HepG2 (cell line): Measurements from ENCODE around the gene SHISA7. TPM values are rescaled to one million over a fixed set of nuclear protein-coding genes. Genes with fewer than 3 reads are reported as not detected.
A peak's percentile ranks its signal among the peaks of the same experiment; 100 is the strongest.

Experiments used
- ARNT ChIP-seq: fragments of 450-650 bp; IDR thresholded peaks from 2 replicates; pipeline ENCODE4 v1.6.1; 2017
- CCDC6 ChIP-seq: sonication (generic); formaldehyde crosslinking; IDR thresholded peaks from 2 replicates; pipeline ENCODE4 v1.8.1; 2022; ENCODE audit warnings: mild to moderate bottlenecking, missing genetic modification reagents, moderate library complexity
- DBP ChIP-seq: sonication (generic); formaldehyde crosslinking; IDR thresholded peaks from 2 replicates; pipeline ENCODE4 v1.4.0; 2020; ENCODE audit warnings: missing genetic modification reagents; ENCODE audit errors: not compliant biosample characterization
- ELF4 ChIP-seq: sonication (generic); formaldehyde crosslinking; IDR thresholded peaks from 2 replicates; pipeline ENCODE4 v1.5.0; 2020; ENCODE audit warnings: missing genetic modification reagents, mild to moderate bottlenecking, moderate library complexity, borderline replicate concordance
- GABPA ChIP-seq, 2 experiments: IDR thresholded peaks; 2 replicates each; pipeline ENCODE4 v1.6.1; 2011 to 2016; ENCODE audit warnings: low read depth in 2 of 2, low read length in 1 of 2, missing biosample characterization in 1 of 2, missing genetic modification characterization in 1 of 2
- HNRNPK ChIP-seq: fragments of 200-400 bp; formaldehyde crosslinking; IDR thresholded peaks from 2 replicates; pipeline ENCODE4 v1.6.1; 2018; ENCODE audit warnings: low read length, low read depth, moderate library complexity, mild to moderate bottlenecking; ENCODE audit not compliant: poor library complexity, severe bottlenecking
- LRRFIP1 ChIP-seq: sonication (generic); formaldehyde crosslinking; conservative IDR thresholded peaks from 2 replicates; pipeline ENCODE4 v1.4.0; 2020; ENCODE audit warnings: missing genetic modification reagents
- MAZ ChIP-seq, 2 experiments: sonication (generic) in 1 of 2; formaldehyde crosslinking in 1 of 2; IDR thresholded peaks; 2 replicates each; pipeline versions ENCODE4 v1.5.0 to v1.6.1; 2012 to 2020; ENCODE audit warnings: low read depth in 2 of 2, mild to moderate bottlenecking in 2 of 2, borderline replicate concordance in 1 of 2, improper control_type of control experiment in 1 of 2, low read length in 1 of 2, missing genetic modification reagents in 1 of 2, moderate library complexity in 1 of 2
- MEF2D ChIP-seq: sonication (generic); formaldehyde crosslinking; IDR thresholded peaks from 2 replicates; pipeline ENCODE4 v1.5.1; 2020; ENCODE audit warnings: mild to moderate bottlenecking, missing genetic modification reagents
- MIER3 ChIP-seq: IDR thresholded peaks from 2 replicates; pipeline ENCODE4 v1.6.1; 2016; ENCODE audit warnings: missing compliant biosample characterization, borderline replicate concordance
- MYPOP ChIP-seq: sonication (generic); formaldehyde crosslinking; IDR thresholded peaks from 2 replicates; pipeline ENCODE4 v1.8.1; 2023; ENCODE audit warnings: mild to moderate bottlenecking, moderate library complexity, missing genetic modification reagents
- NR2F1 ChIP-seq, 2 experiments: fragments of 450-650 bp in 1 of 2; formaldehyde crosslinking in 1 of 2; IDR thresholded peaks; 2 replicates each; pipeline versions ENCODE4 v1.5.0 to v1.6.1; 2016 to 2020; ENCODE audit warnings: mild to moderate bottlenecking in 1 of 2, missing compliant biosample characterization in 1 of 2, missing genetic modification reagents in 1 of 2, moderate library complexity in 1 of 2
- PAX8 ChIP-seq: sonication (generic); formaldehyde crosslinking; IDR thresholded peaks from 2 replicates; pipeline ENCODE4 v1.8.0; 2022; ENCODE audit warnings: mild to moderate bottlenecking, missing genetic modification reagents, borderline replicate concordance
- PITX1 ChIP-seq: sonication (generic); formaldehyde crosslinking; IDR thresholded peaks from 2 replicates; pipeline ENCODE4 v1.5.1; 2020; ENCODE audit warnings: mild to moderate bottlenecking, missing genetic modification reagents
- POLR2AphosphoS5 ChIP-seq: IDR thresholded peaks from 2 replicates; pipeline ENCODE4 v1.6.1; 2012; ENCODE audit warnings: low read depth, low read length
- SP1 ChIP-seq, 2 experiments: fragments of 450-650 bp in 1 of 2; sonication (generic) in 1 of 2; formaldehyde crosslinking in 1 of 2; IDR thresholded peaks; 2 replicates each; pipeline versions ENCODE4 v1.4.0 to v1.6.1; 2016 to 2020; ENCODE audit warnings: missing genetic modification reagents in 1 of 2
- ZNF564 ChIP-seq: sonication (generic); formaldehyde crosslinking; IDR thresholded peaks from 2 replicates; pipeline ENCODE4 v1.8.1; 2023; ENCODE audit warnings: mild to moderate bottlenecking, missing genetic modification reagents
- ZNF615 ChIP-seq: sonication (generic); formaldehyde crosslinking; IDR thresholded peaks from 2 replicates; pipeline ENCODE4 v1.5.0; 2020; ENCODE audit warnings: mild to moderate bottlenecking, missing genetic modification reagents, borderline replicate concordance
- ZNF816 ChIP-seq: sonication (generic); formaldehyde crosslinking; IDR thresholded peaks from 2 replicates; pipeline ENCODE4 v1.8.0; 2022; ENCODE audit warnings: missing genetic modification reagents, mild to moderate bottlenecking, borderline replicate concordance
- ZNF878 ChIP-seq: sonication (generic); formaldehyde crosslinking; IDR thresholded peaks from 2 replicates; pipeline ENCODE4 v1.8.1; 2023; ENCODE audit warnings: mild to moderate bottlenecking, missing genetic modification reagents, moderate library complexity
- ZSCAN25 ChIP-seq: sonication (generic); formaldehyde crosslinking; IDR thresholded peaks from 2 replicates; pipeline ENCODE4 v1.8.0; 2022; ENCODE audit warnings: mild to moderate bottlenecking, missing genetic modification reagents
- polyA plus RNA-seq, 8 experiments: library from polyadenylated mRNA; depleted of rRNA in 3 of 8; stranded (reverse) in 7 of 8; unstranded in 1 of 8; fragments of >200 nt; fragmentation: Illumina TruSeq in 4 of 8; extraction: Trizol in 4 of 8; gene quantifications; 2 replicates each; pipeline versions ENCODE4 v1.2.1 to v1.2.3, GENCODE V29; 2011 to 2016; ENCODE audit warnings: low read depth in 4 of 8, missing spikeins in 1 of 8, mixed read lengths in 1 of 8; ENCODE audit not compliant: insufficient read depth in 1 of 8
- total RNA-seq, 5 experiments: library from RNA; depleted of rRNA; stranded (reverse); fragments of >200 nt; fragmentation: Illumina TruSeq; extraction: Trizol; gene quantifications; 2 replicates each; pipeline ENCODE4 v1.2.3, GENCODE V29; 2016; ENCODE audit warnings: low read depth in 1 of 5
- TF ChIP-seq, protein P1 (sequence below): sonication (generic); formaldehyde crosslinking; IDR thresholded peaks from 2 replicates; pipeline ENCODE4 v1.5.0; 2020; ENCODE audit warnings: mild to moderate bottlenecking, missing genetic modification reagents

SHISA7 gene
- total and polyA plus RNA-seq, 2 of the 13 experiments (the other 11 are each of a cell fraction or from before 2014, with no cell fraction given) = not detected

DNA sequence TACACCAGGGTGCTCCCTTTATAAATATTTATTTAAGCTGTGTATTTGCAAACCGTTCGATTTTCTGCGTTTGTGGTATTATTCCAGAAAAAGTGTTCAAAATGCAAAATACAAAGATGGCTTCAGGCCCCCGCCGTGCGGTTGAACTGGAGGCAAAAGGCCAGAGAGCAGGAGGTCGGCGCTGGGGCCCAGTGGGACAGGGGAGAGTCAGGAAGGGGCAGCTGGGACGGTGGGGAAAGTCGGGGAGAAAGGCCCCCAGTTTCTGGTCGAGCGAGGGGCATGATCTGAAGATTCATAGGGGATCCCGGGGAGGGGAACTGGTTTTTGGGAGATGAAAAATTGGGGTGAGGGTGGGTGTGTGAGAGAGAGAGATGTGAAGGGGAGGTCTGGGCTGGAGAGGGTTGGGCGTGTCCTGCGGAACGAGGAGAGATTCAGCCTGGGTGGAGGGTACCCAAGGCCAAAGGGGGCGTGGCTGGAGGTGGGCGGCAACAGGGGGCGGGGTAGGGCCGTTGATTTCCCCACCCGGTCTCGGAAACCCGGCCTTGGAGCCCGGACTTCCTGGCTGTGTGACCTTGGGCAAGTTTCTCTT, 17.7 kb upstream of the SHISA7 start (continued):
- TF ChIP-seq DBP (CRISPR knock-in tag) = peak; percentile 6
- no peak for TF ChIP-seq PITX1 (CRISPR knock-in tag)
- TF ChIP-seq LRRFIP1 = no peak
- TF ChIP-seq MYPOP (CRISPR knock-in tag) = peak; percentile 73; the same call in 1 of the 2 replicates
- TF ChIP-seq CCDC6 (CRISPR knock-in tag) = 0 out of 2 replicates have a peak, but pooled peaks have one; percentile 26
- TF ChIP-seq POLR2AphosphoS5 = peak; percentile 17; the same call in 1 of the 2 replicates
- 0 out of 2 replicates have a peak, but pooled peaks have one; percentile 51 for TF ChIP-seq MAZ (IDR thresholded peaks at IDR 0.05; ENCODE audit: borderline replicate concordance, low read depth, low read length)
- peak; percentile 48; the same call in 1 of the 2 replicates for TF ChIP-seq MAZ (CRISPR knock-in tag; IDR thresholded peaks at IDR 0.05; ENCODE audit: low read depth)
- 0 out of 2 replicates have a peak, but pooled peaks have one; percentile 7 for TF ChIP-seq MIER3 (CRISPR knock-in tag)
- 0 out of 2 replicates have a peak, but pooled peaks have one; percentile 78 for TF ChIP-seq ZNF878
- TF ChIP-seq NR2F1 (CRISPR knock-in tag; IDR thresholded peaks at IDR 0.05) = peak; percentile 10 to 13; a peak in 1 of 4 replicates
- 0 out of 2 replicates have a peak, but pooled peaks have one; percentile 51 for TF ChIP-seq ELF4 (CRISPR knock-in tag)
- peak; percentile 87; the same call in 1 of the 2 replicates for TF ChIP-seq ZNF816 (CRISPR knock-in tag)
- TF ChIP-seq ZNF564 = 0 out of 2 replicates have a peak, but pooled peaks have one; percentile 56
- TF ChIP-seq SP1 (IDR thresholded peaks at IDR 0.05) = no peak
- 0 out of 2 replicates have a peak, but pooled peaks have one; percentile 65 for TF ChIP-seq SP1 (CRISPR knock-in tag; IDR thresholded peaks at IDR 0.05)
- TF ChIP-seq, protein P1, sequence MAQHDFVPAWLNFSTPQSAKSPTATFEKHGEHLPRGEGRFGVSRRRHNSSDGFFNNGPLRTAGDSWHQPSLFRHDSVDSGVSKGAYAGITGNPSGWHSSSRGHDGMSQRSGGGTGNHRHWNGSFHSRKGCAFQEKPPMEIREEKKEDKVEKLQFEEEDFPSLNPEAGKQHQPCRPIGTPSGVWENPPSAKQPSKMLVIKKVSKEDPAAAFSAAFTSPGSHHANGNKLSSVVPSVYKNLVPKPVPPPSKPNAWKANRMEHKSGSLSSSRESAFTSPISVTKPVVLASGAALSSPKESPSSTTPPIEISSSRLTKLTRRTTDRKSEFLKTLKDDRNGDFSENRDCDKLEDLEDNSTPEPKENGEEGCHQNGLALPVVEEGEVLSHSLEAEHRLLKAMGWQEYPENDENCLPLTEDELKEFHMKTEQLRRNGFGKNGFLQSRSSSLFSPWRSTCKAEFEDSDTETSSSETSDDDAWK = no peak
- TF ChIP-seq MEF2D = 0 out of 2 replicates have a peak, but pooled peaks have one; percentile 29
- peak; percentile 86; the same call in 1 of the 2 replicates for TF ChIP-seq ZSCAN25 (CRISPR knock-in tag)
- no peak for TF ChIP-seq ARNT
- 0 out of 2 replicates have a peak, but pooled peaks have one; percentile 14 for TF ChIP-seq GABPA (IDR thresholded peaks at IDR 0.05; ENCODE audit: low read depth, low read length)
- no peak for TF ChIP-seq GABPA (CRISPR knock-in tag; IDR thresholded peaks at IDR 0.05; ENCODE audit: low read depth)
- no peak for TF ChIP-seq PAX8 (CRISPR knock-in tag)
- TF ChIP-seq ZNF615 = no peak
- TF ChIP-seq HNRNPK = peak; percentile 19
